Measurements from ENCODE around the gene SLC7A9.

- TF ChIP-seq CTCF (IDR thresholded peaks at IDR 0.05 in 4 of 5, conservative IDR thresholded peaks at IDR 0.05 in 1 of 5) (no peak), POLR2A (IDR thresholded peaks at IDR 0.05) (no peak)
Observed at GRCh38 chr19:32877323-32877912, 7.9 kb upstream of the SLC7A9 start.

All from gastrocnemius medialis (tissue), 4 donors.